Kasumi-1 (cell line): Measurements from ENCODE around the gene IL10.
"Not testable (repeated sequence)": the region's sequence is repeated elsewhere in the genome, so short reads cannot be mapped to it uniquely, and the experiment has no call there.

Experiments
- DNase-seq, 2 experiments: peaks; one replicate each; lab custom pipeline; 2025; lab: John Stamatoyannopoulos, UW

The IL10 gene

GRCh38 chr1:206765771-206766170 is 6.5 kb downstream of the IL10 start:
- DNase-seq: not testable (repeated sequence)

- not testable (repeated sequence) for DNase-seq
Measured at GRCh38 chr1:206762741-206763364, 9.4 kb downstream of the IL10 start.

- DNase-seq: no peak
Measured at GRCh38 chr1:206761159-206761768, 11.0 kb downstream of the IL10 start.

GRCh38 chr1:206760590-206760989 is 11.7 kb downstream of the IL10 start:
- no peak for DNase-seq

- peak in 1 of 2 experiments; percentile 13 for DNase-seq
Measured at GRCh38 chr1:206757524-206758266, 14.6 kb downstream of the IL10 start.

GRCh38 chr1:206754011-206754410 is 18.3 kb downstream of the IL10 start:
- DNase-seq: no peak

- no peak for DNase-seq
Measured at GRCh38 chr1:206753141-206753540, 19.2 kb downstream of the IL10 start.

GRCh38 chr1:206752481-206752880 is 19.8 kb downstream of the IL10 start:
- no peak for DNase-seq

GRCh38 chr1:206751891-206752290 is 20.4 kb downstream of the IL10 start:
- no peak for DNase-seq

GRCh38 chr1:206748348-206749030 is 23.8 kb downstream of the IL10 start:
- no peak for DNase-seq

GRCh38 chr1:206745301-206745700 is 27.0 kb downstream of the IL10 start:
- no peak for DNase-seq

- no peak for DNase-seq
Measured at GRCh38 chr1:206744683-206745082, 27.6 kb downstream of the IL10 start.

- DNase-seq: no peak
Measured at GRCh38 chr1:206742719-206743383, 29.4 kb downstream of the IL10 start.

GRCh38 chr1:206741142-206741701 is 31.1 kb downstream of the IL10 start:
- no peak for DNase-seq

GRCh38 chr1:206739411-206740076 is 32.8 kb downstream of the IL10 start:
- no peak for DNase-seq

- DNase-seq: peak in 1 of 2 experiments; percentile 11
Measured at GRCh38 chr1:206738370-206739366, 33.6 kb downstream of the IL10 start.

GRCh38 chr1:206737729-206738201 is 34.5 kb downstream of the IL10 start:
- no peak for DNase-seq

GRCh38 chr1:206736878-206737728 is 35.2 kb downstream of the IL10 start:
- no peak for DNase-seq

- no peak for DNase-seq
Measured at GRCh38 chr1:206735553-206736031, 36.7 kb downstream of the IL10 start.
